ENCODE results near the gene BIRC3. TPM values are rescaled to one million over a fixed set of nuclear protein-coding genes. Genes with fewer than 3 reads are reported as not detected.

Gene BIRC3
- total and polyA plus RNA-seq, 2 donors from 2014 or later = 3.9 to 110 TPM

DNA sequence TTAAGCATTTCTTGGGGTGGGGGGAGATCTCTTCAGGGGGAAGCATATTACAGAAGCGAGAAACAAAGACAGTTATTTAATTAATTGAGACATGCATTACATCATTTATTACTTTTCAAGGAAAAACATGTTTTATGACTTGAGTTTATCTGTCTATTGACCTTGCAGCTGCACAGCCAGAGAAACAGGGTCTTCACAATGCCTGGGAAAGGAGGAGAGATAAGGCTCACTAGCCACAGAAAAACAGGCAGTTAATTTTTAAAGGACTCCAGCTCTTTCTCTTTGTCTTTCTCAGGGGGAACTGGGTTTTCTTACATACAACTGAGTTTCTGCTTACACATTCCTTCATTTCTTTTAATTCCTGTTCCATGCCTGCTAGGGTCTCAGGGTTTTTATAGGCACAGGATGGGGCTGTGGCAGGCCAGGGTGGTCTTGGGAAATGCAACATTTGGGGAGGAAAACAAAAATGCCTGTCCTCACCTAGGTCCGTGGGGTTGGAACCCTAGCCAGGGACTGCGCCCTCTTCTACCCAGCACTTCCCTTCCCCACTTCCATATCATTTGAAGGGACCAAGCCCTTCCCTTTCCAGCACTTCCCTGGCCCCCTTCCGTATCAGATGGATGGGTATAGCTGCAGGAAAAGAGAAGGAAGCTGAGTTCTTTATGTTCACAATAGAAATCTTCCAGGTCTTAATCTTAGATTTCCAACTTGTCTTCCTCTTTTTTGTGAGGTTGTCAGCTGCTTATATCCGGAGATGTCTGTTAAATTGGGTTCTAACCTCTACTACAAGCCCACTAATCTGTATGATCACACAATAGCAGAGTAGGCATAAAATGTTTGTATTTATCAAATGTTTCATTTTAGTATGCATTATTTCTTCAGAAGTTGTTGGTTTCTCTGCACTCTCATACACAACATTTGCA lies 68.1 kb downstream of the BIRC3 start:
- no peak overlapping the region for H3K9ac ChIP-seq (ENCODE audit: low read length in 3 of 3)
- H3K4me1 ChIP-seq (ENCODE audit: control insufficient read depth in 2 of 3, insufficient read depth in 2 of 3, low read depth in 1 of 3, low read length in 3 of 3) = peaks cover 0 to 3% (median 3%) of the 10 kb centered on the region in 3 donors
- H3K27me3 ChIP-seq (ENCODE audit: control insufficient read depth, insufficient read depth, low read length) = no peaks in the 10 kb centered on the region
- DNase-seq (peak in 2 of 5 donors; percentile 55 to 59), FAIRE-seq (no peak)
- no peak for TF ChIP-seq CTCF (IDR thresholded peaks at IDR 0.05; ENCODE audit: borderline replicate concordance, extremely low read depth, insufficient read depth)
- intact Hi-C loops (cut with DNase I) = no loop called here
- H3K9me3 ChIP-seq (ENCODE audit: control insufficient read depth in 2 of 3, insufficient read depth in 1 of 3, low read length in 3 of 3) = no peaks in the 10 kb centered on the region
- peak overlapping the region in 1 of 2 donors; percentile 16 for H3K27ac ChIP-seq (ENCODE audit: low read depth in 2 of 2, low read length in 2 of 2)
- no peak overlapping the region for H3K4me3 ChIP-seq (ENCODE audit: low read length in 3 of 3)
- H3K36me3 ChIP-seq (ENCODE audit: control insufficient read depth in 2 of 3, insufficient read depth in 3 of 3, low read length in 3 of 3) = peaks cover 0 to 23% (median 16%) of the 10 kb centered on the region in 3 donors

- peaks cover 0 to 15% (median 14%) of the 10 kb centered on the region in 3 donors for H3K36me3 ChIP-seq (ENCODE audit: control insufficient read depth in 2 of 3, insufficient read depth in 3 of 3, low read length in 3 of 3)
These were observed 69.0 kb downstream of the BIRC3 start for GRCh38 chr11:102386136-102386734.

DNA sequence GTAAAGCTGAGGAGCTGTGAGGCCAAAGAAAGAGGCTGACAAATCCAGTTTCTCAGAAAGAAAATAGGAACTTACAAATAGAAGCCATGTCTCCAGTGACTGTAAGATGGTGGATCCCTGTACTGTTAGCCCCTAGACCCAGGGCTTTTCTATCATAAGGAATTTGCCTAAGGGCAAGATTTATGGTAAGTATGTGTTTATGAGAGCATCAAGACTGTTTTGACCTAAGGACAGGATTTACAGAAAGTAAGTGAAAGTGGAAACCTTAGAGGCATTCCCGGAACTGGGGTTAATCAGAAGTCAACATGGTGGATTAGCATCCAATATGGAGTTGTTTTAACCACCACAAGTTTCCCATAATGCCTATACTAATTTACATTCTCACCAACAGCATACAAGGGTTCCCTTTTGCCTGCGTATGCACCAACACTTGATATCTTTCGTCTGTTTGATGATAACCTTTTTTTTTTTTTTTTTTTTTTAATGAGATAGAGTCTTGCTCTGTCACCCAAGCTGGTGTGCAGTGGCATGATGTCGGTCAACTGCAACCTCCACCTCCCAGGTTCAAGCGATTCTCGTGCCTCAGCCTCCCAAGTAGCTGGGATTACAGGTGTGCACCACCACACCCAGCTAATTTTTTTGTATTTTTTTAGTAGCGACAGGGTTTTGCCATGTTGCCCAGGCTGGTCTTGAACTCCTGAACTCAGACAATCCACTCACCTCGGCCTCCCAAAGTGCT lies 69.9 kb downstream of the BIRC3 start:
- no peaks in the 10 kb centered on the region for H3K27me3 ChIP-seq (ENCODE audit: control insufficient read depth, insufficient read depth, low read length)
- no peak overlapping the region for H3K4me3 ChIP-seq (ENCODE audit: low read length in 3 of 3)
- DNase-seq = no peak
- no peaks in the 10 kb centered on the region for H3K9me3 ChIP-seq (ENCODE audit: control insufficient read depth in 2 of 3, insufficient read depth in 1 of 3, low read length in 3 of 3)
- peaks cover 0 to 19% (median 11%) of the 10 kb centered on the region in 3 donors for H3K36me3 ChIP-seq (ENCODE audit: control insufficient read depth in 2 of 3, insufficient read depth in 3 of 3, low read length in 3 of 3)
- no peak overlapping the region for H3K9ac ChIP-seq (ENCODE audit: low read length in 3 of 3)
- FAIRE-seq = no peak
- peaks cover 0 to 5% (median 3%) of the 10 kb centered on the region in 3 donors for H3K4me1 ChIP-seq (ENCODE audit: control insufficient read depth in 2 of 3, insufficient read depth in 2 of 3, low read depth in 1 of 3, low read length in 3 of 3)
- TF ChIP-seq CTCF (IDR thresholded peaks at IDR 0.05; ENCODE audit: borderline replicate concordance, extremely low read depth, insufficient read depth) = no peak
- intact Hi-C loops (cut with DNase I) = no loop called here
- H3K27ac ChIP-seq (ENCODE audit: low read depth in 2 of 2, low read length in 2 of 2) = no peak overlapping the region

More at GRCh38 chr11:102386136-102386734, 69.0 kb downstream of the BIRC3 start:
- Histone ChIP-seq H3K27me3 (ENCODE audit: control insufficient read depth, insufficient read depth, low read length) (no peaks in the 10 kb centered on the region), H3K27ac (ENCODE audit: low read depth in 2 of 2, low read length in 2 of 2) (no peak overlapping the region), H3K4me1 (ENCODE audit: control insufficient read depth in 2 of 3, insufficient read depth in 2 of 3, low read depth in 1 of 3, low read length in 3 of 3) (peaks cover 0 to 5% (median 3%) of the 10 kb centered on the region in 3 donors), H3K4me3 (ENCODE audit: low read length in 3 of 3) (no peak overlapping the region), H3K9ac (ENCODE audit: low read length in 3 of 3) (no peak overlapping the region), H3K9me3 (ENCODE audit: control insufficient read depth in 2 of 3, insufficient read depth in 1 of 3, low read length in 3 of 3) (no peaks in the 10 kb centered on the region)
- no peak for FAIRE-seq
- intact Hi-C loops (cut with DNase I) = no loop called here
- TF ChIP-seq CTCF (IDR thresholded peaks at IDR 0.05; ENCODE audit: borderline replicate concordance, extremely low read depth, insufficient read depth) = no peak
- DNase-seq = no peak

Other genes starting within 250 kb of the BIRC3 start
- gene YAP1, start 207.0 kb upstream of the BIRC3 start, total RNA-seq = 106 TPM
- 21.5 TPM for gene YAP1, start 207.0 kb upstream of the BIRC3 start, polyA plus RNA-seq (ENCODE audit: insufficient read depth, low read depth, low replicate concordance)
- gene BIRC2, start 29.7 kb downstream of the BIRC3 start, total RNA-seq = 42.4 TPM
- 34.0 TPM for gene BIRC2, start 29.7 kb downstream of the BIRC3 start, polyA plus RNA-seq (ENCODE audit: insufficient read depth, low read depth, low replicate concordance)
- 143 TPM for gene TMEM123, start 135.3 kb downstream of the BIRC3 start, total RNA-seq
- 57.0 TPM for gene TMEM123, start 135.3 kb downstream of the BIRC3 start, polyA plus RNA-seq (ENCODE audit: insufficient read depth, low read depth, low replicate concordance)
- gene MMP7, start 213.3 kb downstream of the BIRC3 start, total RNA-seq = 1,380 TPM
- 101 TPM for gene MMP7, start 213.3 kb downstream of the BIRC3 start, polyA plus RNA-seq (ENCODE audit: insufficient read depth, low read depth, low replicate concordance)

Data from kidney (tissue), 14 donors.